Measurements from ENCODE around the gene SUCO. TPM values are rescaled to one million over a fixed set of nuclear protein-coding genes. Genes with fewer than 3 reads are reported as not detected.

Gene SUCO
- total RNA-seq, result 10 to 100 TPM; 22.8 TPM

- H3K4me1 Mint-ChIP-seq (ENCODE audit: low read depth), result peaks cover 38% of the 10 kb centered on the region
Measured at GRCh38 chr1:172532700-172533512, at the start of gene SUCO. SUCO (plus strand) TSS chr1:172533150; CDS start chr1:172533436, 286 bp downstream.

GRCh38 chr1:172483448-172483847 lies 49.5 kb upstream of the SUCO start:
- CTCF ChIA-PET, result no interaction called here
- intact Hi-C loops (cut with micrococcal nuclease), result no loop called here

More at GRCh38 chr1:172532700-172533512, at the start of gene SUCO:
- peak within 1 kb of the TSS; percentile 100 for H3K27ac Mint-ChIP-seq
- ATAC-seq, result peak; percentile 88
- peak; percentile 99 for DNase-seq
- TF ChIP-seq CTCF (IDR thresholded peaks at IDR 0.05), result no peak
- H3K9me3 Mint-ChIP-seq, result no peaks in the 10 kb centered on the region
- peak within 1 kb of the TSS; percentile 91 for H3K4me3 Mint-ChIP-seq
- peaks cover 3% of the 10 kb centered on the region for H3K27me3 Mint-ChIP-seq
- ChIA-PET POLR2A (interaction anchor here (1.0 kb wide), 1 partner anchor 13 kb away, joined by 3 read pairs; no protein-coding TSS in a partner anchor), CTCF (interaction anchor here (0.6 to 1.5 kb wide), 5 partner anchors 10 to 103 kb away, joined by 3 to 5 read pairs (median 3); no protein-coding TSS in a partner anchor)
- peaks cover 7% of the 10 kb centered on the region for H3K36me3 Mint-ChIP-seq (ENCODE audit: low read depth)
- intact Hi-C loops (cut with micrococcal nuclease), result loop anchor here (10.0 kb wide), 1 partner anchor 192 kb away; no protein-coding TSS in a partner anchor

GRCh38 chr1:172484252-172484651 lies 48.7 kb upstream of the SUCO start:
- POLR2A ChIA-PET, result interaction anchor here (1.0 kb wide), 1 partner anchor 26 kb away, joined by 3 read pairs; no protein-coding TSS in a partner anchor

More at GRCh38 chr1:172483448-172483847, 49.5 kb upstream of the SUCO start:
- TF ChIP-seq CTCF (IDR thresholded peaks at IDR 0.05), result no peak
- POLR2A ChIA-PET, result no interaction called here
- Mint-ChIP-seq H3K27me3 (peaks cover 1% of the 10 kb centered on the region), H3K27ac (no peak overlapping the region), H3K4me3 (no peak overlapping the region), H3K4me1 (ENCODE audit: low read depth) (peaks cover 8% of the 10 kb centered on the region), H3K9me3 (no peaks in the 10 kb centered on the region), H3K36me3 (ENCODE audit: low read depth) (no peaks in the 10 kb centered on the region)
- ATAC-seq (no peak), DNase-seq (no peak)

GRCh38 chr1:172485626-172486025 lies 47.3 kb upstream of the SUCO start:
- CTCF ChIA-PET, result no interaction called here
- TF ChIP-seq CTCF (IDR thresholded peaks at IDR 0.05), result no peak

More at GRCh38 chr1:172484252-172484651, 48.7 kb upstream of the SUCO start:
- CTCF ChIA-PET, result no interaction called here
- TF ChIP-seq CTCF (IDR thresholded peaks at IDR 0.05), result no peak
- Mint-ChIP-seq H3K4me1 (ENCODE audit: low read depth) (peaks cover 8% of the 10 kb centered on the region), H3K9me3 (no peaks in the 10 kb centered on the region), H3K27ac (no peak overlapping the region), H3K36me3 (ENCODE audit: low read depth) (no peaks in the 10 kb centered on the region), H3K27me3 (peaks cover 5% of the 10 kb centered on the region), H3K4me3 (no peak overlapping the region)
- ATAC-seq (no peak), DNase-seq (no peak)
- intact Hi-C loops (cut with micrococcal nuclease), result no loop called here

More at GRCh38 chr1:172485626-172486025, 47.3 kb upstream of the SUCO start:
- Mint-ChIP-seq H3K9me3 (no peaks in the 10 kb centered on the region), H3K4me1 (ENCODE audit: low read depth) (peaks cover 6% of the 10 kb centered on the region), H3K27ac (no peak overlapping the region), H3K4me3 (no peak overlapping the region), H3K36me3 (ENCODE audit: low read depth) (no peaks in the 10 kb centered on the region), H3K27me3 (peaks cover 4% of the 10 kb centered on the region)
- intact Hi-C loops (cut with micrococcal nuclease), result no loop called here
- ATAC-seq (no peak), DNase-seq (no peak)
- POLR2A ChIA-PET, result no interaction called here
